K562 (cell line): ENCODE measurements around the gene PIGX. TPM values are rescaled to one million over a fixed set of nuclear protein-coding genes. Genes with fewer than 3 reads are reported as not detected.

Experiments
- ATAC-seq: fragments of 200-7000 bp; cut with Tn5 transposase; 3 replicates; pipeline ENCODE4 v1.9.1; 2020; ENCODE audit warnings: moderate library complexity
- BruUV-seq: library from RNA; stranded (reverse); fragments of 400-500 nt; replicated peaks from 2 replicates; lab custom pipeline; 2021; lab: Mats Ljungman, UMichigan
- CTCF ChIA-PET: fragments of 300-600 bp; formaldehyde crosslinking; extraction: SDS; loops from one replicate; lab custom pipeline; 2021; ENCODE audit warnings: low intra/inter-chr PET ratio; lab: Yijun Ruan, JAX
- POLR2A ChIA-PET: fragments of 300-600, 350-650 bp; sonication (Branson Sonifier 250); formaldehyde crosslinking; extraction: SDS; loops from one replicate; lab custom pipeline; 2021; ENCODE audit warnings: antibody characterized with exemption, inconsistent platforms; lab: Yijun Ruan, JAX
- DNase-seq, 4 experiments: peaks; one replicate each; pipeline versions ENCODE4 v3.0.0 to v3.0.0-alpha.2; 2011 to 2018; ENCODE audit warnings: low spot score in 3 of 4, mixed read lengths in 3 of 4; ENCODE audit errors: extremely low read depth in 1 of 4
- FAIRE-seq: peaks from 2 replicates; lab custom pipeline; 2011; peaks lifted over from hg19 to GRCh38; lab: Jason Lieb, UNC
- H2AFZ ChIP-seq: 2 replicates; pipeline ENCODE4 v1.6.0; 2011; ENCODE audit warnings: low read depth, low read length, control low read depth, inconsistent platforms
- H3K27ac ChIP-seq: fragments of 200-600 bp; 3 replicates; pipeline ENCODE4 v1.8.0; 2011; ENCODE audit warnings: low read depth, mild to moderate bottlenecking, control low read depth, inconsistent platforms, low read length, moderate library complexity, mixed read lengths; ENCODE audit errors: extremely low read depth
- H3K27me3 ChIP-seq, 2 experiments: fragments of 300-600 bp in 1 of 2; 2 replicates in 1 of 2; 3 replicates in 1 of 2; pipeline versions ENCODE4 v1.6.0 to v1.8.0; 2011; ENCODE audit warnings: inconsistent platforms in 2 of 2, low read length in 2 of 2, mild to moderate bottlenecking in 1 of 2, mixed read lengths in 1 of 2, moderate library complexity in 1 of 2; ENCODE audit not compliant: control insufficient read depth in 2 of 2, insufficient read depth in 2 of 2
- H3K36me3 ChIP-seq: fragments of 300-600 bp; 3 replicates; pipeline ENCODE4 v1.8.0; 2011; ENCODE audit warnings: mild to moderate bottlenecking, low read length, inconsistent platforms; ENCODE audit not compliant: control insufficient read depth, insufficient read depth
- H3K4me1 ChIP-seq, 2 experiments: fragments of 200-600 bp in 1 of 2; replicated peaks in 1 of 2; 2 replicates in 1 of 2; 3 replicates in 1 of 2; pipeline versions ENCODE4 v1.5.1 to v1.8.0; 2011; ENCODE audit warnings: inconsistent platforms in 2 of 2, low read length in 2 of 2, mild to moderate bottlenecking in 1 of 2, mixed read lengths in 1 of 2, moderate library complexity in 1 of 2; ENCODE audit not compliant: control insufficient read depth in 2 of 2, insufficient read depth in 2 of 2
- H3K4me2 ChIP-seq: 2 replicates; pipeline ENCODE4 v1.6.1; 2011; ENCODE audit warnings: low read length, control low read depth, inconsistent platforms, mixed read lengths; ENCODE audit not compliant: insufficient read depth
- H3K4me3 ChIP-seq: fragments of 200-600 bp; sonication (generic), shearing (Covaris generic); 2 replicates; pipeline ENCODE4 v1.5.1; 2016; ENCODE audit warnings: control low read depth, inconsistent platforms
- H3K79me2 ChIP-seq: fragments of 200-600 bp; 3 replicates; pipeline ENCODE4 v1.8.0; 2011; ENCODE audit warnings: low read length, inconsistent platforms; ENCODE audit not compliant: control insufficient read depth, insufficient read depth
- H3K9ac ChIP-seq, 2 experiments: 2 replicates each; pipeline versions ENCODE4 v1.6.0 to v1.6.1; 2011; ENCODE audit warnings: low read depth in 2 of 2, low read length in 2 of 2, control low read depth in 1 of 2, inconsistent platforms in 1 of 2, mild to moderate bottlenecking in 1 of 2, mixed read lengths in 1 of 2; ENCODE audit not compliant: insufficient read depth in 1 of 2
- H3K9me1 ChIP-seq: one replicate; pipeline ENCODE4 v1.6.0; 2011; ENCODE audit warnings: inconsistent platforms, mild to moderate bottlenecking, low read length, moderate library complexity; ENCODE audit not compliant: control insufficient read depth, insufficient read depth
- H3K9me3 ChIP-seq: replicated peaks from 2 replicates; pipeline ENCODE4 v1.5.1; 2011; ENCODE audit warnings: low read depth, low read length, inconsistent platforms; ENCODE audit not compliant: control insufficient read depth, insufficient read depth
- H4K20me1 ChIP-seq: replicated peaks from 2 replicates; pipeline ENCODE4 v1.6.1; 2011; ENCODE audit warnings: low read length, inconsistent platforms, mixed read lengths; ENCODE audit not compliant: control insufficient read depth, insufficient read depth
- ARID3B ChIP-seq: fragments of 250-450 bp; sonication (Bioruptor Pico); IDR thresholded peaks from 2 replicates; pipeline ENCODE4 v1.4.0; 2020; ENCODE audit warnings: borderline replicate concordance
- CBX3 ChIP-seq, 2 experiments: IDR thresholded peaks; 1 replicate in 1 of 2; 2 replicates in 1 of 2; pipeline ENCODE4 v1.6.1; 2012; ENCODE audit warnings: inconsistent platforms in 2 of 2, low read length in 2 of 2, borderline replicate concordance in 1 of 2, control low read depth in 1 of 2
- HDGF ChIP-seq: fragments of 450-650 bp; IDR thresholded peaks from 2 replicates; pipeline ENCODE4 v1.6.1; 2016
- JUND ChIP-seq, 2 experiments: IDR thresholded peaks; 2 replicates in 1 of 2; 3 replicates in 1 of 2; pipeline ENCODE4 v1.6.1; 2011; ENCODE audit warnings: borderline replicate concordance in 2 of 2, low read depth in 2 of 2, low read length in 2 of 2, improper control_type of control experiment in 1 of 2, missing biosample characterization in 1 of 2, missing genetic modification characterization in 1 of 2, missing genetic modification reagents in 1 of 2
- KDM1A ChIP-seq, 2 experiments: fragments of 450-650 bp; IDR thresholded peaks; 2 replicates each; pipeline ENCODE4 v1.6.1; 2016; ENCODE audit warnings: mild to moderate bottlenecking in 2 of 2
- LARP7 ChIP-seq: fragments of 450-650 bp; IDR thresholded peaks from 2 replicates; pipeline ENCODE4 v1.6.1; 2016
- MTA3 ChIP-seq: fragments of 450-650 bp; formaldehyde crosslinking; IDR thresholded peaks from 2 replicates; pipeline ENCODE4 v1.6.1; 2017; ENCODE audit warnings: mild to moderate bottlenecking, borderline replicate concordance
- NCOA6 ChIP-seq: fragments of 450-650 bp; IDR thresholded peaks from 2 replicates; pipeline ENCODE4 v1.6.1; 2017; ENCODE audit warnings: mild to moderate bottlenecking
- PCBP1 ChIP-seq: fragments of 200-400 bp; formaldehyde crosslinking; IDR thresholded peaks from 2 replicates; pipeline ENCODE4 v1.6.1; 2018; ENCODE audit warnings: mild to moderate bottlenecking, low read depth, low read length; ENCODE audit not compliant: poor library complexity, severe bottlenecking
- POLR2B ChIP-seq: fragments of 450-650 bp; IDR thresholded peaks from 2 replicates; pipeline ENCODE4 v1.6.1; 2018; ENCODE audit warnings: low read depth; ENCODE audit not compliant: partially characterized antibody
- POLR3A ChIP-seq: IDR thresholded peaks from 2 replicates; pipeline ENCODE4 v1.6.1; 2011; ENCODE audit warnings: borderline replicate concordance, mild to moderate bottlenecking, moderate library complexity; ENCODE audit not compliant: insufficient read length, insufficient read depth; ENCODE audit errors: extremely low read depth
- RAD51 ChIP-seq: fragments of 450-650 bp; IDR thresholded peaks from 2 replicates; pipeline ENCODE4 v1.7.1; 2016; ENCODE audit warnings: low read depth, mild to moderate bottlenecking, borderline replicate concordance
- SMAD4 ChIP-seq: fragments of 250-450 bp; sonication (Bioruptor Pico); conservative IDR thresholded peaks from 2 replicates; pipeline ENCODE4 v1.8.0; 2021; ENCODE audit warnings: inconsistent platforms, mild to moderate bottlenecking, moderate library complexity
- SNIP1 ChIP-seq: fragments of 450-650 bp; IDR thresholded peaks from 2 replicates; pipeline ENCODE4 v1.7.1; 2017; ENCODE audit warnings: low read depth, mild to moderate bottlenecking
- STAG1 ChIP-seq: sonication (generic); formaldehyde crosslinking; IDR thresholded peaks from 2 replicates; pipeline ENCODE4 v1.5.0; 2020; ENCODE audit warnings: missing genetic modification reagents, borderline replicate concordance
- TAF9B ChIP-seq: fragments of 450-650 bp; IDR thresholded peaks from 2 replicates; pipeline ENCODE4 v1.6.1; 2018; ENCODE audit warnings: mild to moderate bottlenecking; ENCODE audit not compliant: partially characterized antibody
- ZFP30 ChIP-seq: fragments of 250-450 bp; sonication (Bioruptor Pico); IDR thresholded peaks from 2 replicates; pipeline ENCODE4 v1.8.0; 2022; ENCODE audit warnings: moderate library complexity, mild to moderate bottlenecking, inconsistent platforms, borderline replicate concordance
- ZNF134 ChIP-seq: fragments of 250-450 bp; sonication (Bioruptor Pico); conservative IDR thresholded peaks from 2 replicates; pipeline ENCODE4 v1.4.0; 2020
- ZNF551 ChIP-seq: fragments of 250-450 bp; sonication (Bioruptor Pico); IDR thresholded peaks from 2 replicates; pipeline ENCODE4 v1.5.0; 2021; ENCODE audit warnings: mild to moderate bottlenecking, moderate library complexity
- WGBS: fragments of 100-300 bp; shearing (Covaris generic); methylation state at CpG from one replicate; pipeline ENCODE4 v1.1.6; 2016; ENCODE audit warnings: low coverage, mixed read lengths; ENCODE audit not compliant: insufficient coverage; ENCODE audit errors: missing lambda C conversion rate; 5-methylcytosine and 5-hydroxymethylcytosine counted together
- in situ Hi-C: fragments of 300-500 bp; cut with MboI; formaldehyde crosslinking; loops from 4 replicates; pipeline ENCODE4 v1.15.0; 2018; ENCODE audit warnings: inconsistent platforms, mixed read lengths
- intact Hi-C: fragments of 100-400 bp; cut with micrococcal nuclease; formaldehyde crosslinking; loops from 2 replicates; pipeline ENCODE4 v1.14.2; 2022
- polyA plus RNA-seq, 8 experiments: library from polyadenylated mRNA; depleted of rRNA in 4 of 8; stranded (reverse) in 5 of 8; unstranded in 3 of 8; fragments of >200 nt; fragmentation: Nextera tagmentation in 2 of 8; fragmentation: Illumina TruSeq in 1 of 8; extraction: Ambion mirVana in 2 of 8; extraction: Trizol in 1 of 8; gene quantifications; 2 replicates each; pipeline versions ENCODE4 v1.2.1 to v1.2.3, GENCODE V29; 2011 to 2014; ENCODE audit warnings: inconsistent platforms in 1 of 8, missing spikeins in 1 of 8
- total RNA-seq, 7 experiments: library from RNA; depleted of rRNA in 6 of 7; stranded (reverse); fragments of >200 nt in 6 of 7; fragmentation: Illumina TruSeq in 2 of 7; extraction: Trizol in 2 of 7; gene quantifications; 2 replicates each; pipeline versions ENCODE4 v1.2.1 to v1.2.3, GENCODE V29; 2011 to 2021; ENCODE audit warnings: low replicate concordance in 1 of 7

PIGX gene
- total and polyA plus RNA-seq, 9 of the 15 experiments (the other 6 are each of a cell fraction or from before 2014, with no cell fraction given), result 3.7 to 36.3 (median 26.9) TPM

GRCh38 chr3:196736670-196737374 lies 24.6 kb downstream of the PIGX start:
- no peak for DNase-seq
- H3K9ac ChIP-seq, result no peak overlapping the region
- BruUV-seq, result no TSS peak
- no peak for TF ChIP-seq ZNF551 (CRISPR knock-in tag)
- TF ChIP-seq KDM1A (IDR thresholded peaks at IDR 0.05), result 0 out of 4 replicates have a peak, but pooled peaks of 1 of the 2 experiments have one; percentile 14
- TF ChIP-seq SMAD4 (CRISPR knock-in tag), result no peak
- no peak for TF ChIP-seq STAG1
- TF ChIP-seq JUND (IDR thresholded peaks at IDR 0.05; ENCODE audit: borderline replicate concordance, low read depth, low read length), result no peak
- no peak for TF ChIP-seq JUND (tag; IDR thresholded peaks at IDR 0.05; ENCODE audit: borderline replicate concordance, low read depth, low read length)
- peak; percentile 84 for TF ChIP-seq ZFP30
- TF ChIP-seq CBX3 (IDR thresholded peaks at IDR 0.05; ENCODE audit: borderline replicate concordance in 1 of 2, low read length in 2 of 2), result peak in 1 of 2 experiments; percentile 51; a peak in 1 of 3 replicates
- TF ChIP-seq ZNF134, result no peak
- no peak for TF ChIP-seq PCBP1
- TF ChIP-seq POLR3A, result no peak
- no peak for TF ChIP-seq SNIP1
- TF ChIP-seq TAF9B, result no peak
- no peak for TF ChIP-seq LARP7
- no peak for TF ChIP-seq POLR2B
- no peak for TF ChIP-seq NCOA6
- no peak for TF ChIP-seq HDGF
- no peak for TF ChIP-seq RAD51
- no peak for TF ChIP-seq MTA3
- TF ChIP-seq ARID3B, result no peak
- TF ChIP-seq, all 486 proteins: peak for 3
- WGBS, result 85% methylated on average over 4 of the region's 4 CpGs
- H3K4me2 ChIP-seq, result no peak overlapping the region
- H3K9me3 ChIP-seq, result no peaks in the 10 kb centered on the region; the same call in 1 of the 2 replicates
- no peaks in the 10 kb centered on the region; a peak in 2 of 5 replicates for H3K4me1 ChIP-seq
- no peak overlapping the region for H3K4me3 ChIP-seq
- peaks cover 20% of the 10 kb centered on the region for H3K79me2 ChIP-seq
- intact Hi-C loops, result no loop called here
- ATAC-seq (no peak), FAIRE-seq (no peak)
- H3K27me3 ChIP-seq, result no peaks in the 10 kb centered on the region
- H3K9me1 ChIP-seq, result no peaks in the 10 kb centered on the region
- CTCF ChIA-PET, result no interaction called here
- H3K36me3 ChIP-seq, result peaks cover 8% of the 10 kb centered on the region; the same call in 2 of the 3 replicates
- H2AFZ ChIP-seq, result no peak overlapping the region
- no peak overlapping the region for H3K27ac ChIP-seq
- no peaks in the 10 kb centered on the region for H4K20me1 ChIP-seq
- POLR2A ChIA-PET, result interaction anchor here (0.7 kb wide), 1 partner anchor 1156 kb away, joined by 3 read pairs; no protein-coding TSS in a partner anchor
- in situ Hi-C loops, result no loop called here
